PC-3 (cell line): ENCODE results near the gene HOPX.

Experiments used
- EZH2 ChIP-seq: fragments of 300-600 bp; sonication (generic); IDR thresholded peaks from one replicate; pipeline ENCODE4 v1.6.1; 2017; ENCODE audit warnings: antibody characterized with exemption, mild to moderate bottlenecking, low read length; ENCODE audit not compliant: unreplicated experiment
- TF ChIP-seq, protein P1 (sequence below): fragments of 300-600 bp; sonication (generic); conservative IDR thresholded peaks from 2 replicates; pipeline ENCODE4 v1.5.1; 2017; ENCODE audit warnings: antibody characterized with exemption, low read depth, mild to moderate bottlenecking, low read length

DNA sequence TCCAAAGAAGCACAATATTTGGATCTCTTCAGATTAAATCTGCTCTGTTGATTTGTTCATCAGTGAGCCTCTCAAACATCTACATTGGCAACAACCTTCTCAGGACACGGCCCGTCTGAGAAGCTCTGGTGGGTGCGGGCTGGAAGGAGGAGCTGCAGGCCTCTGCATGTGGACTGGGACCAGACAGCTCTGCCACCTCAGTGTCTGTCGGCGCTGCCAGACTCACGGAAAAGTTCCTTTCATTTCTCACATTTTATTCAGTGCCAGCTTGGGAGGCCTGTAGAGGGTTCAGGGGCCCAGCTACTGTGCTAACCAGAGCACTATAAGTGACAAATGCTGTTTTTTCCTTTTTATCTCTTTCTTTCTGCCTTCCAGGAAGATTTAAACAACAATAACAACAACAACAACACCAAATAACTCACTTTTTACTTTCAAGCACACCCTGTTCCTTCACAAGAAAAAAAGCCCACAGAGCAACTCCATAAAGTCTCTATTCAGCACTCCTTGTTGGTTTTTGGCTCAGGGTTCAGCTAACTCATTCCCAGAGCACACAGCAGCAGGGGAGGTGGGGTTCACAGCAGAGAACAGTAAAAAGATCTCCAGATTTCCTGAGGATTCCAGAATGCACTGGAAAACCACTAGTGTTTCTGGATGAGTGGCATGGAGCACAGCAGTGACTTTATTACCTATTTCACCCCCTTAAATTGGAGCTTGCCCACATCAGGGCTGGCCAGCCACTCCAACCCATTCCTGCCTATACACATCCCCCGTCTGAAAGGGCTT lies 23.2 kb upstream of the HOPX start:
- TF ChIP-seq, protein P1, sequence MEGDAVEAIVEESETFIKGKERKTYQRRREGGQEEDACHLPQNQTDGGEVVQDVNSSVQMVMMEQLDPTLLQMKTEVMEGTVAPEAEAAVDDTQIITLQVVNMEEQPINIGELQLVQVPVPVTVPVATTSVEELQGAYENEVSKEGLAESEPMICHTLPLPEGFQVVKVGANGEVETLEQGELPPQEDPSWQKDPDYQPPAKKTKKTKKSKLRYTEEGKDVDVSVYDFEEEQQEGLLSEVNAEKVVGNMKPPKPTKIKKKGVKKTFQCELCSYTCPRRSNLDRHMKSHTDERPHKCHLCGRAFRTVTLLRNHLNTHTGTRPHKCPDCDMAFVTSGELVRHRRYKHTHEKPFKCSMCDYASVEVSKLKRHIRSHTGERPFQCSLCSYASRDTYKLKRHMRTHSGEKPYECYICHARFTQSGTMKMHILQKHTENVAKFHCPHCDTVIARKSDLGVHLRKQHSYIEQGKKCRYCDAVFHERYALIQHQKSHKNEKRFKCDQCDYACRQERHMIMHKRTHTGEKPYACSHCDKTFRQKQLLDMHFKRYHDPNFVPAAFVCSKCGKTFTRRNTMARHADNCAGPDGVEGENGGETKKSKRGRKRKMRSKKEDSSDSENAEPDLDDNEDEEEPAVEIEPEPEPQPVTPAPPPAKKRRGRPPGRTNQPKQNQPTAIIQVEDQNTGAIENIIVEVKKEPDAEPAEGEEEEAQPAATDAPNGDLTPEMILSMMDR: no peak
- no peak for TF ChIP-seq EZH2
